Stimulated activated effector memory CD8-positive, alpha-beta T cell treated with anti-CD3 and anti-CD28 coated beads, Interleukin-12 subunit alpha, Interleukin-12 subunit beta, amount 100 ng/mL, for 72 hours (primary cell): ENCODE data around the gene COL5A1.
"Not testable (repeated sequence)": the region's sequence is repeated elsewhere in the genome, so short reads cannot be mapped to it uniquely, and the experiment has no call there.

Experiments
- ATAC-seq: fragments of 150-1000 bp; cut with Tn5 transposase; 2 replicates; pipeline ENCODE4 v1.10.0; 2021
- DNase-seq, 2 donors: peaks; one replicate each; pipeline ENCODE4 v3.0.0; 2021 to 2022; ENCODE audit warnings: low spot score in 2 of 2
- H3K27ac Mint-ChIP-seq: one replicate; pipeline ENCODE4 v1.8.0; 2022; ENCODE audit warnings: mild to moderate bottlenecking, mixed read lengths
- H3K36me3 Mint-ChIP-seq: one replicate; pipeline ENCODE4 v1.8.0; 2022; ENCODE audit warnings: mild to moderate bottlenecking, mixed read lengths
- H3K4me1 Mint-ChIP-seq: one replicate; pipeline ENCODE4 v1.8.0; 2022; ENCODE audit warnings: mixed read lengths
- H3K4me3 Mint-ChIP-seq: one replicate; pipeline ENCODE4 v1.8.0; 2022; ENCODE audit warnings: mild to moderate bottlenecking, mixed read lengths
- H3K9me3 Mint-ChIP-seq: one replicate; pipeline ENCODE4 v1.8.0; 2022; ENCODE audit warnings: mixed read lengths

The COL5A1 gene

DNA sequence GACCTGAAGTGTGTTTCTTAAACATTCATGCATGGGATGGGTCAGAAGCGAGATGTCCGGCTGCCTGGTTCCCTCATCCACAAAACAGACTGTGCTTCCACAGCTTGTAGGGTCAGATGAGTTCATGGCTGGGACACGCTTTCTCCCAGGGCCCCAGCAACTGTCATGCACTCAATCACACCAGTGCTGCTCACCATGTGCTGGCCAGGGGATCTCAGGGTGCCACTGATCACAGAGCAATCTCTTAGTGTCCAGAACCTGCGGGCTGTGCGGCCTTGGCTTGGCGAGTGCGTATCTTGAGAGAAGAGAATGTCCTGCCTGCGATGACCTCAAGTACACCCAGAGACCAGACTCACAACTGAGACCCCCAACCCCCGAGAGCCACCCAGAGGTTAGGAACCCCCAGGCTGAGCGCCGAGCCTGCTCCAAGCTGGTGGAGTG, 213.0 kb downstream of the COL5A1 start:
- Mint-ChIP-seq H3K4me1 (peaks cover 22% of the 10 kb centered on the region), H3K36me3 (no peaks in the 10 kb centered on the region), H3K27ac (no peak overlapping the region), H3K4me3 (no peak overlapping the region), H3K9me3 (peaks cover 4% of the 10 kb centered on the region)
- ATAC-seq (no peak), DNase-seq (no peak)

DNA sequence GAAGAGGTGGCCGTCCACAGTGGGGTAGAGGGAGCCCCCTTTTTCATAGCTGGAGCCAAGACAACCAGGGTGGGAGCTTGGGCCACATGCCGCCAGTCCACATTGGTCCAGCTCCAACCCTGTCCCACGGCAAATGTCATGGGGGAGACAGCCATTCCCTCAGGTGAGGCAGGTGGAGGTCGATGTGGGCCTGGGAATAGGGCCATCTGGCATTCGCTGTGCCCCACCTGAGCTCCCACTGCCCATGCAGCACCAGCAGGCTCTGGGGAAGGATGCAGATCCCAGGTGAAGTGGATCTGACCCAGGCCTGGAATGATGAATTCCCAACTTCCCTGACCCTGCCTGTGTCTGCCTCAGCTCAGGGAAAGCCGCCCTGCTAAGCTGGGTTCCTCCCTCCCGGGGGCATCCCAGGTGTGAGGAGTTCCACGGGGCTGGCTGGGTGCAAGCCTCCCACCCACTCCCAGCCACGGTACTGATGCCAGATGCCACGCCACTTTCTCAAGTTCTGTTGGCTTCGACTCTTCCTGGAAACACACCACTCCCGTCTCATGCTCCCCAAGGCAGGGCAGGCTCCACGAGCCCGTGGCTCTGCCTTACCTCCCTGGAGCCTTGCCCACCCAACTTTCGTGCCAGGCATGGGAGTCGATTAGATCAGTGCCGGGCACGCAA, 213.8 kb downstream of the COL5A1 start:
- DNase-seq (no peak), ATAC-seq (no peak)
- H3K36me3 Mint-ChIP-seq: no peaks in the 10 kb centered on the region
- H3K9me3 Mint-ChIP-seq: peaks cover 4% of the 10 kb centered on the region
- no peak overlapping the region for H3K27ac Mint-ChIP-seq
- peaks cover 22% of the 10 kb centered on the region for H3K4me1 Mint-ChIP-seq
- H3K4me3 Mint-ChIP-seq: no peak overlapping the region

DNA sequence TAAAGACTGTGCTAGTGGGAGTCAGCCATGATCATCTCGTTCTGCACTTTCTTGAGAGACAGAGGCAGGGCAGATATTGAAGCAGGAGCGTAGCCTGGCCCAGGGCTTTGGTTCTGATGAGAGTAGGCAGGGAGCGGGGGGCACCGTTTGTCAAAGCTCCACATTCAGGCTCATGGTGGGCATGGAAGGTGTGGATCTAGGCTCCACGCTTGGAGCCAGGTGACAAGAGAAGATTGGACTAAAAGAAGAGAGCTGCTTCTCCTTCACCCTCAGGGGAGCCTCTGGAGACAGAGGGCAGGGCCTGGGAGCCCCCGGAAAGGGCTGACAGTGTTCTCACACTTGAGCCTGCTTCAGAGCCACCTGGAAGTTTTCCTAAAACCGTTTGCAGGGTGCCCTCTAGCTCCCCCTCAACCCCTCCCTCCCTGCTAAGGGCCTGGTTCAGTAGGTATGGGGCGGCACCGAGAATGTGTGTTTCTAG, 214.3 kb downstream of the COL5A1 start:
- no peak overlapping the region for H3K27ac Mint-ChIP-seq
- no peak overlapping the region for H3K4me3 Mint-ChIP-seq
- ATAC-seq (no peak), DNase-seq (no peak)
- H3K4me1 Mint-ChIP-seq: peaks cover 22% of the 10 kb centered on the region
- no peaks in the 10 kb centered on the region for H3K36me3 Mint-ChIP-seq
- H3K9me3 Mint-ChIP-seq: peaks cover 4% of the 10 kb centered on the region

DNA sequence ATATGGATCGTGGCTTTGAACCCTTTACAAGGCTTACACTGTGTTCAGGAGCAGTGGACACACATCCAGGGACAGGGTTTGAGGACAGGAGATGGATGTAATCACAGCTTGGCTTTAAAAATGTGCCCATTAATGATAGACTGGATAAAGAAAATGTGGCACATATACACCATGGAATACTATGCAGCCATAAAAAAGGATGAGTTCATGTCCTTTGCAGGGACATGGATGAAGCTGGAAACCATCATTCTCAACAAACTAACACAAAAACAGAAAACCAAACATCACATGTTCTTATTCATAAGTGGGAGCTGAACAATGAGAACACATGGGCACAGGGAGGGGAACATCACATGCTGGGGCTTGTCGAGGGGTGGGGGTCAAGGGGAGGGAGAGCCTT, 215.8 kb downstream of the COL5A1 start:
- not testable (repeated sequence) for ATAC-seq, H3K36me3 Mint-ChIP-seq, H3K27ac Mint-ChIP-seq, H3K4me3 Mint-ChIP-seq, H3K9me3 Mint-ChIP-seq, DNase-seq
- peaks cover 22% of the 10 kb centered on the region for H3K4me1 Mint-ChIP-seq

DNA sequence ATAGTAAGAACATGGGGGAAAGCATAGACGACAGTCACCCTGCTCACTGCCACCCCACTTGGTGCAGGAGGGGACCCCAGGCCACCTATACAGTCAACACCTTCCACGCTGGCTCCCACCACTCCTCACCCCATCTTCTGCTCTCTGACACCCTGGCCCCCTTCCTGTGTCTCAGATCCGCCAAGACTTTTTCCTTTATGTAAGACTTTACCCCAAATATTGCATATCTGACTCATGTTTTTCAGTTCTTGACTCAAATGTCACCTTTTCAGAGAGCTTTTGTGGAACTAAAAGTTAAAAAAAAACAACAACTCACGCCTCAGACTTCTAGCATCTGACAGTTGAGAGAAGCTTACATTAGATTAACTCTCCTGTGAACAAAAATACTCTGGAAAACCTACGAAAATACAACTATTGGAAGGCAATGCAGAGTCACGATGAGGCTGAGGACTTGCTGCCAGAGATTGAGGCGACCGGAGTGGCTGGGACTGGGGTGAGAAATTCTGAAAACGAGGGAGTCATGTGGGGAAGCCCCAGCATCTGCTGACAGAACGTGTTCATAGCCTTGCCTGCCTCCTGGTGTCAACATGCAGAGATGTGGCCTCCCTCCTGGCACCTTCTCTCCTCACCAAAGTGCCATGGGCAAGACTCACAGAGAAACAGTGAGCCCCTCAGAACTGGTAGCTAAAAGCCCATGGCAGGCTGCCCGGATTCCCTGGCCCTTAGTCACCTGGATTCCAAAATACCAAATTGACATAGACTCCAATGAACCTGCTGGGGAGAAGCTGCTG, 216.6 kb downstream of the COL5A1 start:
- Mint-ChIP-seq H3K4me3 (peak overlapping the region; percentile 38), H3K36me3 (no peaks in the 10 kb centered on the region), H3K9me3 (peaks cover 4% of the 10 kb centered on the region), H3K4me1 (peaks cover 22% of the 10 kb centered on the region), H3K27ac (peak overlapping the region; percentile 53)
- ATAC-seq: peak; percentile 97
- DNase-seq: peak; percentile 24 to 73

DNA sequence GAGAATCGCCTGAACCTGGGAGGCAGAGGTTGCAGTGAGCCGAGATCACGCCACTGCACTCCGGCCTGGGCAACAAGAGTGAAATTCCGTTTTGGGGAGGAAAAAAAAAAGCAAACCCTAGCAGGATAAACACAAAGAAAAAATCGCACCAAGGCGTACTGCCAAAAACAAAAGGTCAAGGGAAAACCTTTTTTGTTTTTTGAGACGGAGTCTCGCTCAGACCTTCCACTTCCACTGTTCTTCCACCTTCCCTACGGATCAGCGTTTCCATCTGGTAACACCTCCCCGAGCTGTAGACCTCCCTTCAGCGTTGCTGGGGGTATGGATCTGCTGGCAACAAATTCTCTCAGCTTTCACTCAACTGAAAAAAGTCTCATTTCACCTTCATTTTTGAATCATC, 218.9 kb downstream of the COL5A1 start:
- Mint-ChIP-seq H3K4me1 (peaks cover 22% of the 10 kb centered on the region), H3K4me3 (no peak overlapping the region), H3K27ac (no peak overlapping the region), H3K36me3 (no peaks in the 10 kb centered on the region), H3K9me3 (peaks cover 4% of the 10 kb centered on the region)
- ATAC-seq (no peak), DNase-seq (no peak)

DNA sequence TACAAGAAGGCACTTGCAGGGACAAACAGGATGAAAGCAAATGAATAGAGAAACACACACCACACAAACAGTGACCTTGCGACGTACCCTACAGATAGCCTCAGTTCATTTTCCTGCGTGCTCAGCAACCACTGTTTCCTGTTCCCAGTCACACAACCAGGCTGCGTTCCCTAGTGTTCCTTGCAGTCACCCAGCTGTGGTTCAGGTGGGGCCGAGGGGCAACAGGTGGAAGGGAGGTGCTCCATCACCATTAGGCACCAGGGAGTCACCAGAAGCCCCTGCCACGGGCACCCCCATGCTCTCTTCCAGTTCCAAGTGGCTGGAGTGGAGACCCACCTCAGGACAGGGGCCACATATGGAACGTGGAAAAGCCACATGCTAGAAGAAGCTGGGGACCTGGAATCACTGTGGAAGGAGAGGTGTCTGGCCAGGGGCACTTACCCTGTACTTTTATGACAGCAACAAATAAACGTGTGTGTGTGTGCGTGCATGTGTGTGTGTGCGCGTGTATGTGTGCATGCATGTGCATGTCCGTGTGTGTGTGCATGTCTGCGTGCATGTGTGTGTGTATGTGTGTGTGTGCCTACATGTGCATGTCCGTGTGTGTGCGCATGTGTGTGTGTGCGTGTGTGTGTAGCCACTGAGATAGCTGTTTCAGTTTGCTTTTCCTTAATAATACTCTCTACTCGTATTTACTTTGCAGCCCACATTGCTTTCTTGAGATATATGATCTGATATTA, 220.2 kb downstream of the COL5A1 start:
- H3K36me3 Mint-ChIP-seq: no peaks in the 10 kb centered on the region

DNA sequence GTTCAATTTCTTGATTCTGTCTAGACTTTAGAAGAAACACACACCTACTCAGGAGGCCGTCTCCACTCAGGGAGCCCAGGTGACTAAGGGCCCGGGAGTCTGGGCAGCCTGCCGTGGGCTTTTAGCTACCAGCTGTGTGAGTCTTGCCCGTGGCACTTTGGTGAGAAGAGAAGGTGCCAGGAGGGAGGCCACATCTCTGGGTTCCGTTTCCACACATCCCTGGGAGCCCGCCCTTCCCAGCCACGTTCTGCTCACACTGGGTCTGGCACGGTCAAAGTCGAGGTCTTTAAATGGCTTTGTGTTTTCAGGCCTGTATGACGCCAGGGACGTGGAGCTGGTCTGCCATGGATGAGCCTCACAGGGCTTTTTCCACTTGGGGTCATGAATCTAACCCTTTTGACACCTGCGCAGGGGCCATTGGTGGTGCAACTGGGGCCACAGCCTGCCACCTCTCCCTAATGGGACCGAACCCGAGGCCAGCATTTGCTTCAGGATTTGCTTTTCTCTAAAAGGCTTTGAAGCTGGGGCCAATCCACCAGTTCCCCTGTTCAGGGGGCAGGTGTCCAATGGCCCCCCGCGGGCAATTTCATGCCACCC, 221.8 kb downstream of the COL5A1 start:
- DNase-seq (no peak), ATAC-seq (no peak)
- H3K9me3 Mint-ChIP-seq: no peaks in the 10 kb centered on the region
- H3K4me3 Mint-ChIP-seq: no peak overlapping the region
- no peak overlapping the region for H3K27ac Mint-ChIP-seq
- H3K4me1 Mint-ChIP-seq: peaks cover 6% of the 10 kb centered on the region
- no peaks in the 10 kb centered on the region for H3K36me3 Mint-ChIP-seq

More for the DNA sequence above, 220.2 kb downstream of the COL5A1 start:
- DNase-seq (no peak), ATAC-seq (no peak)
- Mint-ChIP-seq H3K9me3 (peaks cover 4% of the 10 kb centered on the region), H3K4me3 (no peak overlapping the region), H3K27ac (no peak overlapping the region), H3K4me1 (peaks cover 21% of the 10 kb centered on the region)

DNA sequence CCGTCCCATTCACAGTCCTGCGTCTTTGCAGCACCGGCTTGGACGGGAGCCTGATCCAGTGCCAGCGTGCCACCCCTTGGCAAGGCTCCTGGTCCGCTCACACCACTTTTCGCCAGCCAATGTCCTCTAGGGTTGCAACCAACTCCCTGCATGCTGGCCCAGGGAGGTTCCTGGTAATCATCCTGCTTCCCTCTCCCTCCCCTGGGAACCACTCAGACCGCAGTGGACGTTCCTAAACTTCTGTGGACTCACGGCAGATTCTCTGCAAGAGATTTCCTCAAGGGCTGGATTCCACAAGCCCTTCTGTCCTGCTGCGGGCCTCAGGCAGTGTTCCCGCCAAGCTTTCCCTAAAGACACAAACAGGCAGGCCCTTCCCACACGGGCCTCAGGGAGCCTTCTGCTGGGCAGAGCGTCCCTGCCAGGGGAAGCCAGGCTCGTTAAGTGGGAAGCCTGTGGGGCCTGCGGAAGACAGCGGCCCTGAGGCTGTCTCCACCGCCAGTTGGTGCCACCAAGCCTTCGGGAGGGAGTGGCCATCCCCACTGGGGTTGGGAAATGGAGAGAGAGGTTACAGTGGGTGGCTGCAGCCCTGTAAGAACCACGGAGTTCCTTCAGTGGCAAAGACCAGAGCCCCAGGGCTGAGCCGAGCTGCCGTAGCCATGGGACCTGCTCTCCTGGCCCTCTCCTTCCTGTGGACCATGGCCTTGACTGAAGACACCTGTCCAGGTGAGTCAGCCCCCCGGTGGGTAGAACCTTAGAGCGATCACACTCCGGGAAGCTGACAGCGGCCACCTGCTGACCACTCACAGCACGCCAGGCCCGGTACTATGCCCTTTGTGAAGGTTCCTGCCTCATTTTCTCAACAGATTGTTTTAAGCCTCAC, 222.6 kb downstream of the COL5A1 start:
- Mint-ChIP-seq H3K4me3 (no peak overlapping the region), H3K36me3 (no peaks in the 10 kb centered on the region)
- no peak for ATAC-seq

DNA sequence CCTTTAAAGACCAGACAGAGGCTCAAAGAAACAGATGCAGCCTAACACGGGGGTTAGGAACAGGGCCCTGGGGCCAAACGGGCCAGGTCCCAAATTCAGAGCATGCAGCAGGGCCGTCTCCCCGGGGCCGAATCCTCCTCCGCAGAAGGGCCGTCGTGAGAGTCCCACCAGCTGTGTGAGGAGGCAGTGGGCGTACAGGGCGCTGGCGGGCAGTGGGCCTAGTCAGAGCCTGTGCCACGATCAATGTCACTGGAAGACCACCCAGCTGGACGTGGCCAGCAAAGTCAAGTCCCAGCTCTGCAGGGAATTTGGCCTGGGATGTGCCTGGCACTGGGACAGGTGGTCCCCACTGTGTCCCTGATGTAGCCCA, 223.2 kb downstream of the COL5A1 start:
- ATAC-seq (no peak), DNase-seq (no peak)
- Mint-ChIP-seq H3K36me3 (no peaks in the 10 kb centered on the region), H3K4me1 (no peaks in the 10 kb centered on the region), H3K27ac (no peak overlapping the region), H3K9me3 (no peaks in the 10 kb centered on the region), H3K4me3 (no peak overlapping the region)

More for the DNA sequence above, 222.6 kb downstream of the COL5A1 start:
- no peak for DNase-seq
- Mint-ChIP-seq H3K27ac (no peak overlapping the region), H3K4me1 (no peaks in the 10 kb centered on the region), H3K9me3 (no peaks in the 10 kb centered on the region)

DNA sequence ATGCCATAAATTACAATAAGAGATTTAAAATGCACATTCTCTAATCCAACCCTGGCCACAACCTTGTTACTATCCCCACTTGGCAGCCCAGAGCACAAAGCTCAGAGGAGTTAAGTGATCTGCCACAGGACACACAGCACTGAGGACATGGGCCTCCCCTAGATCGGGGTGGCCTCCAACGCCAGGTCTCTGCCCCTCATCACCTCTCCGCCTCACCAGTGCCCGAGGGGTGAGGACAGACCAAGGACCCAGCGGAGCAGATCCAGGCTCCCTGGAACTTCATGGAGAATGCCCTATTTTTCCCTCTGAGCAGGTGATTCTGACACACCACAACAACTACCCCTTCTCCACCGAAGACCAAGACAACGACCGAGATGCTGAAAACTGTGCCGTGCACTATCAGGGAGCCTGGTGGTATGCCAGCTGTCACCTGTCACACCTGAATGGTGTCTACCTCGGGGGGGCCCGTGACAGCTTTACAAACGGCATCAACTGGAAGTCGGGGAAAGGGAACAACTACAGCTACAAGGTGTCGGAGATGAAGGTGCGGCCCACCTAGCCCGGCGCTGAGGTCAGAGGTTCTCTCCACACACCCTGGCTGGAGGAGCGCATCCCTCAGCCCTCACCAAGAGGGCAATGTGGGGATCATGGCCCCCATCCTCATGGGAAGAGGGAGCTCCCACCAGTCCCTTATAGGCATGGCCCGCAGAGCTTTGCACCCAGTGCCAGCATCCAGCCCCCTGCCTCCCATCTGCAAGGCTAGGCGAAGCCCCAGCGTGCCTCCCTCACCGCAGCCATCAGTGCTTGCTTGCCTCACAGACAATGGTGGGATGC, 226.5 kb downstream of the COL5A1 start:
- no peak overlapping the region for H3K27ac Mint-ChIP-seq
- no peak for ATAC-seq
- H3K4me1 Mint-ChIP-seq: no peaks in the 10 kb centered on the region
- no peak for DNase-seq
- H3K9me3 Mint-ChIP-seq: no peaks in the 10 kb centered on the region
- no peaks in the 10 kb centered on the region for H3K36me3 Mint-ChIP-seq
- no peak overlapping the region for H3K4me3 Mint-ChIP-seq

DNA sequence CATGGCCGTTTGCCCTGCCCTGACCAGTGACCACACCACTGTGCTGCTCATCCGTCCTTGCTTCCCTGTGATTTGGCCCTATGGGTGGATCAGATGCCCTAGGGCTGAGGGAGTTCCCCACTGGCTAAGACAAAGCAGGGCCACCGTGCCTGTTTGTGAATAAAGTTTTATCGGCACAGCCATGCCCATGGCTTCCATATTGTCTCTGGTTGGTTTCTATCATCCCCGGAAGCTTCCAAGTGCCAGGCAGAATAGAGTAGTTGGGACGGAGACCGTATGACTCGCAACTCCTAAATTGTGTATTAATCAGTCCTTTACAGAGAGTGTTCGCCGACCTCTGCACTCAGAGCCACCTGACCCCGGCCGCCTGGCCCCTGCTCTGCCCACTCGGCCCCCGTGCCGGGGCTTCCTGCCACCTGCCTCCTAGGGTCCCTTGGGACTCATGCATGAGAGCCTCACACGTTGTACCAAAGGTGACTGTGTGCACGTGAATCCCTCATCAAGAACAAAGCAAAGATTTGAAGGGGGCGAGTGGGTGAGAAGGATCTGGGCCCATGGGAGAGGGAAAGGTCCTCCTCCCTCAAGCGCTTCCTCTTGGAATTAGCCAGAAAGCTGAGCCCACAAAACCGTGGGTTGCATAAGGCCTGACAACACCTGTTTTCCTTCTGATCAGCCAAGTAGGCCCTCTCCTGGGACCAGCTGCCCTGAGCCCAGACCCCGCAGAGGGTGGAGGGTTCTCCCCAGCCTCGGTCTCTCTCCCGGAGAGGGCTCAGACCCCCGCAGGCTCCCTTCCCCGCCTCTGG, 227.3 kb downstream of the COL5A1 start:
- Mint-ChIP-seq H3K27ac (no peak overlapping the region), H3K36me3 (no peaks in the 10 kb centered on the region), H3K4me3 (no peak overlapping the region), H3K9me3 (no peaks in the 10 kb centered on the region), H3K4me1 (no peaks in the 10 kb centered on the region)
- DNase-seq (no peak), ATAC-seq (no peak)

DNA sequence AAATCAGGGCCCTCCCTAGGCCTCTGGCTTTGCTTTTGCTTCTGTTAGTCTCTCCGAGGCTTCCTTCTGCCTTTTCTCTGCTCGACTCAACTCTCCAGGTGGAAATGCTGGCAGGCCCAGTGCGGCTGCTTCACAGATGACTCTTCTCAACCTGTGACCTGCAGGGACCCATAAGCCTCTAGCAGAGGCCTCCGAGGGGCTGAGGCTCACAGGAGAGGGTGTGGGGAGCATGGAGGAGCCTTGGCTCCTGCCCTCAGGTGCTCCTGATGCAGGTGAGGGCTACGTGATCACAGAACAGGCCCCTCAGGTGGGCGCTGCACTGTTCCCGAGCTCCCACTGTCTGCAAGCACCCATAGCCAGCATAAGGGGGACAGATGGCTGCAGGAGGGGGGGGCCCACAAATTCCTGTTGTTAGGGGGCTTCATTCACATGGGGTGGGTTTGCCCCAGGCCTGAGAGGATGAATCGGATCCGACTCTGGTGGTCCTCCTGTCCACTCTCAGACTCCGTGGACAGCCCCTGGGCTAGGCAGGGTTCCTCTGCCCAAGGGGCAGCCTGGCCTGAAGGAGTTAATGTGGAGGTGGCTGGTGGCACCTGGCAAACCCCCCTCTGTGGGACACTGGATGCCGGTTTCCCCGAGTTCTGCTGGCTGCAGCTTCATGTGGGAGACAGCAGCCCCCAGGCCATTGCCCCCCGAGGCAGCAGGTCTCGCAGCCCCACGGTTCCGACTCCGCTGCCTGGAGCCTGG, 228.1 kb downstream of the COL5A1 start:
- no peak overlapping the region for H3K27ac Mint-ChIP-seq
- no peak for DNase-seq
- H3K36me3 Mint-ChIP-seq: no peaks in the 10 kb centered on the region
- no peak overlapping the region for H3K4me3 Mint-ChIP-seq
- H3K4me1 Mint-ChIP-seq: no peaks in the 10 kb centered on the region
- ATAC-seq: no peak
- no peaks in the 10 kb centered on the region for H3K9me3 Mint-ChIP-seq
